Adrenal gland (tissue), 5 donors: ENCODE results near the gene CCNE1.

Experiments
- CTCF ChIP-seq, 6 experiments: fragments of 450-650 bp in 4 of 6; fragments of 200-600 bp in 2 of 6; sonication (generic) in 1 of 6; IDR thresholded peaks; 1 replicate in 5 of 6; 2 replicates in 1 of 6; pipeline versions ENCODE4 v1.5.1 to v1.8.0; 2016 to 2021; ENCODE audit warnings: antibody characterized with exemption in 6 of 6, mild to moderate bottlenecking in 2 of 6, moderate library complexity in 1 of 6
- POLR2A ChIP-seq, 2 donors: fragments of 450-650 bp; IDR thresholded peaks; one replicate each; pipeline ENCODE4 v1.6.1; 2017; ENCODE audit warnings: antibody characterized with exemption in 2 of 2, mild to moderate bottlenecking in 2 of 2, moderate library complexity in 1 of 2
- donor health status: DM: no; HTN: no; CAD: no.

- no peak for TF ChIP-seq CTCF (IDR thresholded peaks at IDR 0.05)
- TF ChIP-seq POLR2A (IDR thresholded peaks at IDR 0.05), result no peak
Measured at GRCh38 chr19:29866011-29866410, 54.2 kb downstream of the CCNE1 start.
